NCI-H82 treated with DMSO at 0.1 percent for 48 hours (cell line): ENCODE data around the gene OR6S1.
"Not testable (repeated sequence)": the region's sequence is repeated elsewhere in the genome, so short reads cannot be mapped to it uniquely, and the experiment has no call there.

Experiments
- DNase-seq: peaks from one replicate; lab custom pipeline; 2025; ENCODE audit not compliant: unreplicated experiment; lab: John Stamatoyannopoulos, UW

The OR6S1 gene

DNA sequence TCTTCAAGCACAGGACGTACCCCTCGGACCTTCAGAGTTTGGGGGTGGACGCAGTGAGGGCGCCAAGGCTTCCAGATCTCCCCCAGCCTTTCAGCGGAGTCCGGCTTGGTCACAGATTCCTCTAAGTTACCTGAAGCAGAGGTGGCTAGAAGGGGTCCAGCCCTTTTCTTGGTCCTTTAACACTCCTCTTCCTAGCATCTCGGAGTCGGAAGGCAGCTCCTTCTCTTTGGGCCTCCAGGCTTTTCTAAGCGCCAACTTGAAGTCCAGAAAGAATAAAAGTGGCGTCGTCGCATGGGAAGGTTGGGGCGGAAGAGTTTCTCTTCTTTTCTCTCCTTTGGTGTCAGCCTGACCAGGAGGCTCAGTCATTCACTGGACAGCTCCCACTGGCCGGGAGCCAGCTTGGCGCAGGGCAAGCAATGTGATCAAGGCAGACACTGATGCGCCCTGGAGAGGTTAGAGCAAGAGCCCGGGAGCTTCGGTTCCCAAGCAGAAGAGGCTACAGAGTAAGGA, 9.6 kb downstream of the OR6S1 start:
- no peak for DNase-seq

DNA sequence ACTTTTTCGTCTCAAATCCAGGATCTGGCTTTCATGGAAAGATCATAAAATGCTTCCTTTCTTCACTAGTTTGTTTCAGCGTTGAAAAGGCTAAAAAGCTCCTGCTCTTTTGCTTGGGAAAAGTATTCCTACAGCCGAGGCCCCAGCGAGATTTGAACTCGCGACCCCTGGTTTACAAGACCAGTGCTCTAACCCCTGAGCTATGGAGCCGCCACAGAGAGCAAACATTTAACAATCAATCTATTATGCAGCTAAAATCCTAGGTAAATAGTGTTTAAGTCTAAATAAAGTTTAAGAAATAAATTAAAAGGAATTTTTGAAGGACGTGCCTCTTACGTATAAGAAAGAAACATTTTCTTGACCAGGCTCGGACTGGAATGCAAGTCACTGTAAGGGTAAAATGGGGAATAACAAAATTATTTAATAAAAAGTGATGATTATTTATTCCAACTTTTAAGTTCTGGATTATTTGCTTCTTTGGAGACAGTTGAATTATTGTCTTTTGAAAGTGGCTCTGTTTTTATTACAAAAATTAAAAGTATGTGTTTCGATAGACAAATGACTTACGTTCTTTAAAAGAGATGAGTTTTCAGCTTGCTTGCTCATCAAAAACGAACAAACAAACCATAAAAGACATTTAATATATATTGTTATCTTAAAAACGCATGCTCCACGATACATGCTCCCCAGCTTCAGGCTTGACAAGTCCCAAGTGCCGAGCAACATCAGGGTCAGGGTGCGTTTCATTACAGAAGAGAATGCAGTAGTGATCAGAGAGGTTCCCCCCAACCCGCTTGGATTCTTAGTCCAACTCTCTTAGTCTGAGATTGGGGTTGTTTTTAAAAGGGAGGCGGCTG, 10.2 kb downstream of the OR6S1 start:
- DNase-seq: peak; percentile 64

DNA sequence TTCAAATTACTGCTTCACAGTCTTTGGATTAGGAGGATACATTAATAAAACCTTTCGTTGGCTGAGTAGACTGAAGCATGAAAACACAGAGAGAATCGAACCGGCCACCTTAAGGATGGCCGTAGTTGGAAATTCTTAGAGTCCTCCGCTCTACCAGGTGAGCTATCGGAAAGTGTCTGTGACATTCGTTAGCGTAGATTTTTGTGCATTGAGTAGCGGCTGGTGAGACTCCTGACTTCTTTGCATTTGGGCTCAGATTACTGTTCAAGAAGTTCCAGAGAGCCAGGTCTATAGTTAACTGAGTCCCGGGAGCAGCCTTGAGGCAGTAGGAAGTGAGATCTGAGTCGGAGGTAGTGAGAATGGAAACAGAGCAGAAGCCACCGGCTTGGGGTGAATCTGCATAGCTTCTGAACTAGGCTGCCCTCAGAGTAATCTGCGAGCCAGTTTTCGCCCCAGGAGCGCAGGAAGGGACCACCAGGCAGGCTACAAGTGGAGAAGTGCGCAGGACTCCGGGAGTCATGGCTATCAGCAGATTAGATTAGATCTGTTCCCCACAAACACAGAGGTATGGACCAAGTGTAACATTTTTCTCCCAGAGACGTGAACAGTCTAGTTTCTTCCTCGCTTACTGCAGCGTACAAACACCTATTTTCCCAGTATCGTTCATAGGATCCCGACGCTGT, 11.0 kb downstream of the OR6S1 start:
- DNase-seq: no peak

DNA sequence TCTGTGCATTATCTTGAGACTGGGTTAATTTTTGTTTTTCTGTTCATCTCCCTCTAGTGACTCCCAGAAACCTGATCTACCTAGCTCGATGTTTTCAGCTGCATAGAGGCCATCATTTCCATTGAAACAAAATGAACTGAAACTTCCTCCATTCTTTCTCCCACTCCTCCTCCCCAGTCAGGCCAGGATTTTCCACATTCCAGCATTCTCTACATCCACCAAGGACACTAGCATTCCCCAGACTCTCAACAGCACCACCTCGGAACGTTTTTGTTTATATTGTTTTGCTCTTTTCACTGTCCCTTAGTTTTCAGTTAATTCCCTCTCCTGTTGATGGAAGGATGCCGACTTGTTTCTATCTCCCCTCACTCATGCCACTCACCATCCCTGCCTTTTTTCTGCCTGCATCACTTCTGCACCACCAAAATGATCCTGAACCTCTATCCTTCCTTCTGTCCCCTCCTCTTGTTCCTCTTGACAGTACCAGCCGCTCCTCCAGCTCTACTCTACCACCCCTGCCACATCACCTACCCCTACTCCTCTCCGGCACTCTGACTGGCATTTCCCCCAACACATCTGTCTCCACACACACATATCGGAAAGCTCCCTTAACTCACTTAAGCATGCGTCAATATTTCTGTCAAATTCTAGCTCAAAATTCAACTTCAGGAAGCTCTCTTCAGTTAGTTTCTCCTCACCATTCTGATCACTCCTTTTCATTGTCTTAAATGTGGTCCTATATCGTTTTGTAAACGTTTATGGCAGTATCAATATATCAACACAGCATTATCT, 13.2 kb downstream of the OR6S1 start:
- DNase-seq: no peak

DNA sequence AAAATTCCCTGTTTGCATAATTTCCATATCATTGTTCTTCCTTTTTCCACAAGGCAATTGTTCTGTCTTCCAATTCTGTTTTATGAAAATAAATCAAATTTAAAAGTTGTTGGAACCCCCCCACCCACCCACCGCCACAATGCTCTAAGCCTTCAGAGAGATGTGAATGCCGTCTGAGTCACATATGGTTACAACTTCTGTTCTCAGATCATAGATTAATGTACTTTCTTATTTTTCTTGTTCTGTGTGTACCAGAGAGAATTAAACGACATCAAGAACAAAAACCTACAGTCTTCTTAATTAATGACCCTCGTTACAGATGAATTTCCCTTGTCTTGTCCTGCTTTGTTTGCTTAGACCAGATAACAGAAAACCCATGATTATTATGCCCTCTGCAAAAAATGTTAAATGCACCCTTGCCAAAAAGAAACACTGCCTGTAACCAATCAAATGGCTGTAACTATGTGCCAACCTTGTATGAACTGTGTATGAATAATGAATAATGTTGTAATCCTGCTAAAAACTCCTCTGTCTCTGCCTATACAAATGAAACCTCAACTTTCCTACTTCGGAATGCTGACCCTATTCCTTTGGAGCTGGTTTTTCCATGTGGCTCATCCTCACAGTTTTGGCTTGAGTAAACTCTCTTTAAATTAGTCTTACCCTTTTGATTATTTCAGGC, 14.0 kb downstream of the OR6S1 start:
- DNase-seq: no peak

DNA sequence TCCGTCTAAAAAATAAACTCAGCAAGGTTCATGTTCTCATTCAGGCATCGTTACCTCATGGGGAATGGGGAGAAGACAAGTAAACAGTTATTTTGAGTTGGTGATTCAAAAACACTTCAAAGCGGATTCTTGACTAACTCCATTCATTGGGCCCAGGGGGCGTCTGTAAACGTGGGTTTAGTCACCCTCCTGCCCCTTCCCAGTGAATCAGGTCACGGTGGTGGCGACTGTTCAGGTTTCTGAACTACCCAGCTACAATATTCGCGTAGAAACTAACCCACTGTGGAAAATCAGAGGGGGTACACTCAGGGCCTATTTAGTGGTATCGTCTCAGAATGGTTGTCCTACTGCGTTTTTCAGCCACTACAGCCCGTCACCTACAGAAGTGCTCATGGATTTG, 15.2 kb downstream of the OR6S1 start:
- DNase-seq: no peak

DNA sequence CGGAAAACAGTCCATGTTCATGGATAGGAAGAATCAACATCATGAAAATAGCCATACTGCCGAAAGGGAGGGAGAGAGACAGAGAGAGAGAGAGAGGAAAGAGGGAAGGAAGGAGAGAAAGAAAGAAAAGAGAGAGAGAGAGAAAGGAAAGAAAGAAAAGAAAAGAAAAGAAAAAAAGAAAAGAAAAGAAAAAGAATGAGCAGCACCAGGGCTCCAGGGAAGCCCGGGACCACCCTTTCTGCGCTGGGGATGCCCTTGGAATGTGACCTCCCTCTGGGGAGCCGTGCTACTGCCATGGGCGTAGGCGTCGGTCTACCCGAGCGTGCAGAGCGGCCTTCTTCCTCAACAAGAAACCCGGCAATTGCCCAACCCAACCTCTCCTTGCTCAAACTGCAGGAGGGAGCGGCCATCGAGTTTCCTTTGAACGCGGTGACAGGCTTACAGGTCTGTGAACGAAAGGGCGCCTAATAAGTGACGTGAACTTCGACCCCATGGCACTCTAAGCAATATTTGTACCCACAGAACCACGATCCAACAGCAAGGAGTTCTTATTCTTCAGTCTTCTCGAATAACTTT, 16.9 kb downstream of the OR6S1 start:
- DNase-seq: no peak

DNA sequence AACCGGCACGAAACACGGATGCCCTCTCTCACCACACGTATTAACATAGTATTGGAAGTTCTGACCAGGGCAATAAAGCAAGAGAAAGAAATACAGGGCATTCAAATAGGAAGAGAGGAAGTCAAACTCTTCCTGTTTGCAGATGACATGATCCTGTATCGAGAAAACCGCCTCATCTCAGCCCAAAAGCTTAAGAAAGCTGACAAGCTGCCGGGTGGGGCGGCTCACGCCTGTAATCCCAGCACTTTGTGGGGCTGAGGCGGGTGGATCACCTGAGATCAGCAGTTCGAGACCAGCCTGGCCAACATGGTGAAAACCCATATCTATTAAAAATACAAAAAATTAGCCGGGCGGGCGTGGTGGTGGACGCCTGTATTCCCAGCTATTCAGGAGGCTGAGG, 17.7 kb downstream of the OR6S1 start:
- DNase-seq: no peak

DNA sequence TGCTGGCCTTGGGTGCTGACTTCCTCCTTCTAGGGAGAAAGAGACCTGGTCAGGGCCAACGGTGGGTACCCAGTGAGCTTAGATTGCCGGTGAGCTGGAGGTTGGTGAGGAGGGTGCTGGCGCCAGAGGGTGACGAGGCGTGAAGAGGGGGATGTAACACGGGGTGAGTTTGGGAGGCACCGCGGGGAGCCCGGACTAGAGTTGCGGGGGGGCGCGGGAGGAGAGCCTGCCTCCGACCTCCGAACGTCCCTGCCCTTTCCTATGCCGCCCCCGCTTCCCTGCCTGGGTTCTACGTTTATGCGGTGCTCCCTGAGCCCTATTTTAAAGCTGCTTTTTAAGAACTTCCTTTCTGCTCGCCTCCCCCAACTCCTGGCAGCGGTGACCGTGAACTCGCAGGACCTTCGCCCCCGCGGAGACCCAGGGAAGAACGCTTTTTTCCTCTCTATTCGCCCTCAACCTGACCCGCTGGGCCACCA, 18.6 kb downstream of the OR6S1 start:
- no peak for DNase-seq

DNA sequence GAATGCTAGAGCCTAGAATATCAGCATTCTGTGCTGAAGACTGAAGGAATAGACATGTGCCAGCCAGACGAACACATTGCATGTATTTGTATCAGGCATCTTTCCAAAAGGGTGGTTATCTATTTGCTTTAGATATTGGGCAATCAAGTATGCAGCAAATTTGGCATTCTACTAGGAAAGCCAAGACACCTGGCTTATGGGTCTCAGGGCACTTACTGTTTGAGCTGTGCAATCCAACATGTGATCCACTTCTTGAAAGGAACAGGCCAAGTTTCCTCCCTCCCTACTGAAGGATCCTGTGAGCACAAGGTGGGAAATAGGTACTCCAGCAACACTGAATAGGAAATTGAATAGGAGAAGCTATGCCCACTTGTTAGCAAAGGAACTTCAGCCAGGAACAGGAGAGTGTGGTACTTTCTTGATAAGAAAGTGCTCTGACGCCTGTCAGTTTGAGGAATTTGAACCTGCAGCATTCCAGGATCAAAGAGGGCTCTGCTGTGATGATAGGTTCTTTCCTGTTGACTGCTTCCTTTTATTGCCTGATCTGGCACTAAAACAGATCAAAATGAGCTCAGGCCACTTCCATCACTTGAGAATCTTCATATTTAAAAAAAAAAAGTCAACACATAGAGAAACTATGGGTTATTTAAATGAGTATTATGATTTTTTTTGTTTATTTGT, 20.6 kb downstream of the OR6S1 start:
- DNase-seq: no peak

DNA sequence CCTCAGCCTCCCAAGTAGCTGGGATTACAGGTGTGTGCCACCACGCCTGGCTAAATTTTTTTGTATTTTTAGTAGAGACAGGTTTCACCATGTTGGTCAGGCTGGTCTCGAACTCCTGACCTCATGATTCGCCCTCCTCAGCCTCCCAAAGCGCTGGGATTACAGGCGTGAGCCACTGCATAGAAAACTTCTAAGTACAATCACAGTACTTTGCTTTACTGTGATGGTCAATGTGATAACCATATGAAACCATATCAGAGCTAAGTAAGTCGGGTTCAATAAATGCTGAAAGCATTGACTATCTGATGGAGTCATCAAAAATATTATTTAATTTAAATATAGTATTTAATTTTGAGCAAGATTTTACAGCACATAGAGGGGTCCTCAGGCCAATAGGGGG, 21.8 kb downstream of the OR6S1 start:
- not testable (repeated sequence) for DNase-seq

DNA sequence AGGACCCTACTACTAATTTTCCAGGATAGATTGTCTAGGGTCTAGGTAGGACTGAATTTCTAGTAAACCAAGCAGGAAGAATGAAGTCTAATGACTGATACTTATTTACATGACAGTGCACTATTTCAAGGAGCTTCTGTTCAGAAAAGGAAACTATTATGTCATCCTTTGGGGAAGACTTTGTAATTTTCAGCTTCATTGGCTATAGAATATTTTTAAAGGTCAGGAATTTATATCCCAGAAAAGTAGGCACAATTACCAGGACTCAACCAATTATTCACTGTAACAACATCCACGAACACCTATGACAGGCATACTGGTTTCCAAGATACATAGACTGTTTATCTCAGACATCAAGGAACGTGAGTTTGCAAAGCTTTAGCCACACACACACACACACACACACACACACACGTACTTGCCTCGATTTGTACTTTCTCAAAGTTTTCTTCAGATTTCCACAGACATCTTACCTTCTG, 23.2 kb downstream of the OR6S1 start:
- DNase-seq: no peak

DNA sequence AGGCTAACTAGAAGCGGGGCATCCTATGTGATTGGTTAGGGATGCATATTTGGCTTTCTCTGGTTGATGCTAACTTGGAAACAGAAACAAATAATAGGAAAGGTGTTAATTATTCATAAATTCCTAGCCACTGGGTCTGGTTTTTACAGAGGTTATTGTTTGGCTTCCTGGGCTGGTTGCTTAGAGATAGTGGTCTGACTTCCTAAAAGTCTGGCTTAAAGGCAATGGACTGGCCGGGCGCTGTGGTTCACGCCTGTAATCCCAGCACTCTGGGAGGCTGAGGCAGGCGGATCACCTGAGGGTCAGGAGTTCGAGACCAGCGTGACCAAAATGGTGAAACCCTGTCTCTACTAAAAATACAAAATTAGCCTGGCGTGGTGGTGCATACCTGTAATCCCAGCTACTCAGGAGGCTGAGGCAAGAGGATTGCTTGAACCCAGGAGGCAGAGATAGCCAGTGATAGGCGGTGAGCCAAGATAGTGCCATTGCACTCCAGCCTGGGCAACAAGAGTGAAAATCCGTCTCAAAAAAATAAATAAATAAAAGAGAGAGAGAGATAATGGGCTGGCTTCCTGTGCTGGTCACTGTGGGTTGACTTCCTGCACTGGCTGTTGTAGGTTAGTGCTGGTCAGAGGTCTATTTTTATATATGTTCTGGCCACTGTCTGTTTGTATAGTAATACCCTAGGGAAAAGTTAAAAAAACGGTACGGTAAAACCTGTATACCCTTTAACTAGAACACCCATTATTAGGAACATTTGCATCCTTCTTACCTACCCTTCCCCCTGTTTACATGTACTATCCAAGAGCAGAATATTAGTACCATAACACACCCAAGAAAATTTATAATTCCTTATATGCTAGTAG, 24.1 kb downstream of the OR6S1 start:
- no peak for DNase-seq

DNA sequence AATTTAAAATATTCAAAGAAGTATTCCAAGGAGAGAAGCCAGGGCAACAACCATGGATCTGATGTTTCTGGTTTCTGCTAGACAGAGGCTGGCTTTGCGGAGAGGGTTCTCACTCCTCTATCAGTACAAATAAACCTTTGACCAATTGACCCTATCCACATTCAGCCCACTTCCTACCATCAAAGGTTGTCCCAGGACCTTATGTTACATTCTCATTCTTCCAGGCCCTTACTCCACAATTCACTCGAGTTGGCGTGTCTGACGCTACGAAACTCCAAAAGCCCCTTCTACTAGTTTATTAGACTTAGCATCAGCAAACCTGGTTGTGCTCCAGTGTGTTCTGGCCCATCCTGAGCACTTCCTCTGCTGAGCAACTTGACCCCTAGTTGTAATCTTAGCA, 25.5 kb downstream of the OR6S1 start:
- no peak for DNase-seq

DNA sequence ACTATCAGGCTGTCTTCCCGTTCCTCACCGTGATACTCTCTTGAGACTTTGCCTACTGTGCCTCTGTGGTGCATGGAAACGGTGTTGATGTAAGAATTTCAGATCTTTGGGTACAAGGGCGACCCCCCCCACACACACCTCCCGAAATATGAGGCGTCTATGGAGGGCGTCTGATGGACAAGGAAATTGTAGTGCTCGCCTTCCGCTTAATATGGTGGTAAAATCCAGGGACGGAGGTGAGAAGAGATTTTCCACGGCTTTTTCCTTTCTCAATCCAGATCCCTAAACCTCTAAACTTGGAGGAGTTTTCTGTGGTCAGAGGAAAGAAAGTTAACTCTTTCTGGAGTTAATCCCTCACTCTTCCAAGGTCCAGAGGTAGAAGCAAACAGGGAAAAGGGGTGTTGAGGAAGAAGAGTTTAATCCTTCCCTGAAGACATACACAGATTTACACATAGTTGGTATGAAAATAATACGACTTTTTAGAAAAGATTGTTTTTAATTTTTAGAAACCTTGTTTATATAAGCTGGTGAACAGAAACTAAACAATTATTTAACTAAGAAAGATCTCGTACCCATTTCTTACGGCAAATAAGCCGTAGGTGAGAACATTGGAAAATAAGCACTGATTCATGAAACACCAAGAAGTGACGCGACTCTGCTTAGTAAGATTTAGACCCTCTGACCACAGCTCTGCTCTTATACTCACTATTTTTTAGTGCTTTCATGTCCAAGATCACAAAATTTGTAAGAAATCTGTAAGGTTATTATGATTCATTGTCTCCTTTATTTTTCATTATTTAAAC, 27.3 kb downstream of the OR6S1 start:
- DNase-seq: no peak

DNA sequence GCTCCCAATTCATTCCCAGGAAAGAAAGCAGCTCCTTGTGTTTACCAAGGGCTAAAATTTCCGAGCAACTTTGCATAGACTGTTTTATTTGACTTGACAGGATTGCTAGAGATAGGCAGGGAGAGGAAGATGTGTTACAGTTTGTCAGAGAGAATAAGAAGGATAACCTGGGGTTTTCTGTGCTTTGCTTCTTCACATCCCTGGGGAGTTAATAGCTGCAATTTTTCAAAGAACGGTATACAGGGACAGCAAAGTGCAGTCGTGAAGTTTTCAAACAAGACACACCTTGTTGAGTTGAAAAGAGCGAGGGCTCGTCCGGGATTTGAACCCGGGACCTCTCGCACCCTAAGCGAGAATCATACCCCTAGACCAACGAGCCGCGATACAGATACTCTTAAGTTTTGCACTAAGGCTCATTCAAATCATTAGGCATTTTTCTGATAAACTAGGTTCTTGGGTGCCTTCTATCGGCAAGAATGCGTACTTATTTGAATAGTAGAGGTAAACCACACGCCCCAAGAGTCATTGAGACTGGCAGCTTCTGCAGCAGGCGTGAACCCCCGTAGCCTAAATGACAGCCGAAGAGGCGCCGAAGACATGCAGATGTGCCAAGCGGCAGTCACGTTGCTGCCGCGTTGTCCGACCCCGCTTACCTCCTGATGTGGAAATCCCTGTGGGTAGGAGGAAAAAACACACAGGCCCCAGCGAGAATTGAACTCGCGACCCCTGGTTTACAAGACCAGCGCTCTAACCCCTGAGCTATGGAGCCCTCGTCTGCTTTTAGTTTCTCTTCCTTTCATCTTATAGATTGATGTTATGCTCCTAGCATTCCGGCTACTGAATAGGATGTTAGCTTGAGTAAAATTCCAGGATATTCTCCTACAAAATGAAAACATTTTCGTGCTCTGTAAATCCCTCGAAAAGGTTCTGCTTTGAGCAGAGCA, 28.1 kb downstream of the OR6S1 start:
- DNase-seq: peak; percentile 92

DNA sequence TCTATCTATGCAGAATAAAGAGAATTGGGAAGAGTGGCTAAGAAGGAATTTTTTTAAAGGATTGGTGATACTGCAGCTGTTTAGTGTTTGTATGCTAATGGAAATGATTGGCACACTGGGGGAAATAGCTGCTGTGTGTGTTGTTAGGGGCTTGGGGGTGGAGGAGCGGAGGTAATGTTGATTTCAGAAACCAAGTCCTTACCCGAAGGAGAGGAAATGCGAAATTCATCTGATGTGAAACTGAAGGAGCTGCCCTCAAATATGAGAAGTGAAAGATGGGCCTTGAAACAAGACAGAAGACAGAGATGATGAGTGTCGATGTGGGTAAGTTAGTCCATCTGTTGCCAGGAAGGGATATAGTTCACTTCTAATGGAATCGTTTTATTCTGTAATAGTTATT, 29.1 kb downstream of the OR6S1 start:
- no peak for DNase-seq
